K562 (cell line): Measurements from ENCODE around the gene IL4I1. TPM values are rescaled to one million over a fixed set of nuclear protein-coding genes. Genes with fewer than 3 reads are reported as not detected.

Experiments
- CBX8 ChIP-seq: fragments of 200-600 bp; sonication (generic); IDR thresholded peaks from 2 replicates; pipeline ENCODE4 v1.6.1; 2012; ENCODE audit warnings: borderline replicate concordance, mixed run types, low read depth, mild to moderate bottlenecking, moderate library complexity, mixed read lengths, low read length, control low read depth, inconsistent platforms; ENCODE audit not compliant: poor library complexity, severe bottlenecking; ENCODE audit errors: extremely low read depth
- DDX20 ChIP-seq: fragments of 450-650 bp; IDR thresholded peaks from 2 replicates; pipeline ENCODE4 v1.6.1; 2016; ENCODE audit warnings: missing genetic modification characterization, low read depth, mild to moderate bottlenecking, missing compliant biosample characterization, moderate library complexity
- ETS1 ChIP-seq: conservative IDR thresholded peaks from 2 replicates; pipeline ENCODE4 v1.6.1; 2011; ENCODE audit warnings: low read depth, mild to moderate bottlenecking, low read length; ENCODE audit not compliant: control insufficient read depth
- GMEB1 ChIP-seq: fragments of 250-450 bp; sonication (Bioruptor Pico); IDR thresholded peaks from 2 replicates; pipeline ENCODE4 v1.4.0; 2020; ENCODE audit warnings: mild to moderate bottlenecking
- HDAC1 ChIP-seq, 2 experiments: fragments of 450-650 bp; IDR thresholded peaks; 2 replicates each; pipeline ENCODE4 v1.6.1; 2016 to 2017; ENCODE audit warnings: inconsistent platforms in 1 of 2, mild to moderate bottlenecking in 1 of 2, moderate library complexity in 1 of 2
- HLTF ChIP-seq: fragments of 450-650 bp; IDR thresholded peaks from 2 replicates; pipeline ENCODE4 v1.6.1; 2016
- NFATC3 ChIP-seq: fragments of 450-650 bp; IDR thresholded peaks from 2 replicates; pipeline ENCODE4 v1.6.1; 2017; ENCODE audit warnings: mild to moderate bottlenecking
- RB1 ChIP-seq: fragments of 450-650 bp; IDR thresholded peaks from 2 replicates; pipeline ENCODE4 v1.6.1; 2017; ENCODE audit warnings: low read depth, mild to moderate bottlenecking
- SAP30 ChIP-seq: fragments of 200-600 bp; sonication (generic); IDR thresholded peaks from 2 replicates; pipeline ENCODE4 v1.6.1; 2012; ENCODE audit warnings: borderline replicate concordance, low read depth, mild to moderate bottlenecking, moderate library complexity, low read length, control low read depth, inconsistent platforms; ENCODE audit not compliant: insufficient read depth, poor library complexity, severe bottlenecking
- SIN3B ChIP-seq: fragments of 450-650 bp; IDR thresholded peaks from 2 replicates; pipeline ENCODE4 v1.6.1; 2017; ENCODE audit warnings: low read depth, mild to moderate bottlenecking, moderate library complexity
- TFAM ChIP-seq: fragments of 250-450 bp; sonication (Bioruptor Pico); conservative IDR thresholded peaks from 2 replicates; pipeline ENCODE4 v1.5.0; 2021; ENCODE audit warnings: mild to moderate bottlenecking, moderate library complexity
- YY1 ChIP-seq, 3 experiments: IDR thresholded peaks; 2 replicates each; pipeline ENCODE4 v1.6.1; 2011; ENCODE audit warnings: low read length in 2 of 3, mild to moderate bottlenecking in 2 of 3, moderate library complexity in 2 of 3, borderline replicate concordance in 1 of 3, control low read depth in 1 of 3, low read depth in 1 of 3; ENCODE audit not compliant: insufficient read depth in 3 of 3, insufficient replicate concordance in 2 of 3, control insufficient read depth in 1 of 3, insufficient read length in 1 of 3; ENCODE audit errors: extremely low read depth in 1 of 3
- ZFP91 ChIP-seq: sonication (generic); formaldehyde crosslinking; IDR thresholded peaks from 2 replicates; pipeline ENCODE4 v1.8.0; 2022; ENCODE audit warnings: mild to moderate bottlenecking, missing genetic modification reagents
- ZNF551 ChIP-seq: fragments of 250-450 bp; sonication (Bioruptor Pico); IDR thresholded peaks from 2 replicates; pipeline ENCODE4 v1.5.0; 2021; ENCODE audit warnings: mild to moderate bottlenecking, moderate library complexity
- ZNF695 ChIP-seq: fragments of 450-650 bp; formaldehyde crosslinking; IDR thresholded peaks from 2 replicates; pipeline ENCODE4 v1.4.0; 2020; ENCODE audit warnings: mild to moderate bottlenecking, moderate library complexity
- ZNF699 ChIP-seq: fragments of 250-450 bp; sonication (Bioruptor Pico); IDR thresholded peaks from 2 replicates; pipeline ENCODE4 v1.8.0; 2021; ENCODE audit warnings: mild to moderate bottlenecking, moderate library complexity; ENCODE audit not compliant: insufficient replicate concordance
- polyA plus RNA-seq, 8 experiments: library from polyadenylated mRNA; depleted of rRNA in 4 of 8; stranded (reverse) in 5 of 8; unstranded in 3 of 8; fragments of >200 nt; fragmentation: Nextera tagmentation in 2 of 8; fragmentation: Illumina TruSeq in 1 of 8; extraction: Ambion mirVana in 2 of 8; extraction: Trizol in 1 of 8; gene quantifications; 2 replicates each; pipeline versions ENCODE4 v1.2.1 to v1.2.3, GENCODE V29; 2011 to 2014; ENCODE audit warnings: inconsistent platforms in 1 of 8, missing spikeins in 1 of 8
- total RNA-seq, 7 experiments: library from RNA; depleted of rRNA in 6 of 7; stranded (reverse); fragments of >200 nt in 6 of 7; fragmentation: Illumina TruSeq in 2 of 7; extraction: Trizol in 2 of 7; gene quantifications; 2 replicates each; pipeline versions ENCODE4 v1.2.1 to v1.2.3, GENCODE V29; 2011 to 2021; ENCODE audit warnings: low replicate concordance in 1 of 7
- TF ChIP-seq, protein P1 (sequence below): IDR thresholded peaks from 2 replicates; pipeline ENCODE4 v1.6.1; 2014; ENCODE audit warnings: antibody characterized with exemption

The IL4I1 gene
- total and polyA plus RNA-seq, 9 of the 15 experiments (the other 6 are each of a cell fraction or from before 2014, with no cell fraction given), result 0.06 to 0.95 (median 0.43) TPM; not detected in 2

- TF ChIP-seq TFAM (CRISPR knock-in tag), result no peak
- TF ChIP-seq, protein P1, sequence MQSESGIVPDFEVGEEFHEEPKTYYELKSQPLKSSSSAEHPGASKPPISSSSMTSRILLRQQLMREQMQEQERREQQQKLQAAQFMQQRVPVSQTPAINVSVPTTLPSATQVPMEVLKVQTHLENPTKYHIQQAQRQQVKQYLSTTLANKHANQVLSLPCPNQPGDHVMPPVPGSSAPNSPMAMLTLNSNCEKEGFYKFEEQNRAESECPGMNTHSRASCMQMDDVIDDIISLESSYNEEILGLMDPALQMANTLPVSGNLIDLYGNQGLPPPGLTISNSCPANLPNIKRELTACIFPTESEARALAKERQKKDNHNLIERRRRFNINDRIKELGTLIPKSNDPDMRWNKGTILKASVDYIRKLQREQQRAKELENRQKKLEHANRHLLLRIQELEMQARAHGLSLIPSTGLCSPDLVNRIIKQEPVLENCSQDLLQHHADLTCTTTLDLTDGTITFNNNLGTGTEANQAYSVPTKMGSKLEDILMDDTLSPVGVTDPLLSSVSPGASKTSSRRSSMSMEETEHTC, result no peak
- peak in 1 of 2 experiments; percentile 13; a peak in 1 of 4 replicates for TF ChIP-seq HDAC1 (IDR thresholded peaks at IDR 0.05)
- TF ChIP-seq DDX20 (tag), result no peak
- TF ChIP-seq SIN3B, result no peak
- TF ChIP-seq ZNF699 (CRISPR knock-in tag), result no peak
- no peak for TF ChIP-seq SAP30
- TF ChIP-seq ETS1, result 0 out of 2 replicates have a peak, but pooled peaks have one; percentile 3
- TF ChIP-seq ZFP91 (CRISPR knock-in tag), result no peak
- no peak; the same call in 1 of the 2 replicates for TF ChIP-seq NFATC3
- no peak for TF ChIP-seq CBX8
- TF ChIP-seq ZNF551 (CRISPR knock-in tag), result no peak
- no peak for TF ChIP-seq ZNF695 (CRISPR knock-in tag)
- no peak for TF ChIP-seq HLTF
- peak; percentile 80 to 93 (median 87) for TF ChIP-seq YY1 (IDR thresholded peaks at IDR 0.05; ENCODE audit: borderline replicate concordance in 1 of 3, control insufficient read depth in 1 of 3, extremely low read depth in 1 of 3, insufficient read depth in 3 of 3, insufficient read length in 1 of 3, insufficient replicate concordance in 2 of 3, low read depth in 1 of 3, low read length in 2 of 3)
- TF ChIP-seq RB1, result no peak; the same call in 1 of the 2 replicates
- TF ChIP-seq GMEB1 (CRISPR knock-in tag), result 0 out of 2 replicates have a peak, but pooled peaks have one; percentile 18
These were observed 19.4 kb downstream of the IL4I1 start, which contains the start of the genes AKT1S1 and TBC1D17 (continued) for GRCh38 chr19:49877020-49877878.
